HCT116 (cell line): ENCODE data around the gene OSBPL1A. TPM values are rescaled to one million over a fixed set of nuclear protein-coding genes. Genes with fewer than 3 reads are reported as not detected.

Experiments used
- ATAC-seq: fragments of 200-7000 bp; cut with Tn5 transposase; 2 replicates; pipeline ENCODE4 v1.9.1; 2020; ENCODE audit warnings: mild to moderate bottlenecking, moderate library complexity
- BruUV-seq: library from RNA; stranded (reverse); fragments of 400-500 nt; replicated peaks from 2 replicates; lab custom pipeline; 2021; lab: Mats Ljungman, UMichigan
- CTCF ChIA-PET: fragments of 300-600 bp; sonication (Branson Sonifier 250); formaldehyde crosslinking; loops from one replicate; lab custom pipeline; 2021; ENCODE audit warnings: antibody characterized with exemption; lab: Charles Lee
- POLR2A ChIA-PET: fragments of 300-600, 350-600 bp; sonication (Branson Sonifier 250); formaldehyde crosslinking; loops from one replicate; lab custom pipeline; 2021; ENCODE audit warnings: antibody characterized with exemption; lab: Charles Lee
- RAD21 ChIA-PET, 2 experiments: fragments of 300-600 bp; sonication (Branson Sonifier 250); formaldehyde crosslinking; loops; one replicate each; lab custom pipeline; 2023; ENCODE audit warnings: low total read pairs in 2 of 2; ENCODE audit not compliant: uncharacterized antibody in 2 of 2, unreplicated experiment in 2 of 2, low non-redundant PET in 1 of 2; lab: Charles Lee
- DNase-seq: peaks from one replicate; pipeline ENCODE4 v3.0.0-alpha.2; 2010; ENCODE audit warnings: low read depth, low spot score
- H2AFZ ChIP-seq: fragments of 200-600 bp; shearing (Covaris generic), sonication (generic); 2 replicates; pipeline ENCODE4 v1.6.1; 2017; ENCODE audit warnings: low read depth, mixed run types, mixed read lengths, antibody characterized with exemption, low read length; ENCODE audit not compliant: poor library complexity, severe bottlenecking
- H3K27ac ChIP-seq: 2 replicates; pipeline ENCODE4 v1.5.1; 2012; ENCODE audit warnings: low read depth, low read length
- H3K27me3 ChIP-seq: fragments of 200-600 bp; sonication (generic); 2 replicates; pipeline ENCODE4 v1.6.1; 2016; ENCODE audit warnings: mixed run types, low read length, mixed read lengths; ENCODE audit not compliant: insufficient read depth
- H3K36me3 ChIP-seq, 2 experiments: fragments of 200-500 bp in 1 of 2; fragments of 200-600 bp in 1 of 2; sonication (Bioruptor generic) in 1 of 2; sonication (generic) in 1 of 2; 2 replicates each; pipeline versions ENCODE4 v1.5.1 to v1.6.1; 2014 to 2016; ENCODE audit warnings: low read length in 2 of 2, inconsistent platforms in 1 of 2, mixed read lengths in 1 of 2, mixed run types in 1 of 2; ENCODE audit not compliant: insufficient read depth in 2 of 2, control insufficient read depth in 1 of 2
- H3K4me1 ChIP-seq, 2 experiments: fragments of 200-600 bp in 1 of 2; sonication (generic) in 1 of 2; 2 replicates each; pipeline versions ENCODE4 v1.5.1 to v1.6.1; 2012 to 2017; ENCODE audit warnings: low read length in 2 of 2, inconsistent platforms in 1 of 2, mild to moderate bottlenecking in 1 of 2, mixed read lengths in 1 of 2, mixed run types in 1 of 2, moderate library complexity in 1 of 2; ENCODE audit not compliant: insufficient read depth in 2 of 2, control insufficient read depth in 1 of 2
- H3K4me2 ChIP-seq: fragments of 200-600 bp; sonication (generic); 2 replicates; pipeline ENCODE4 v1.6.1; 2017; ENCODE audit warnings: mixed run types, low read length, mixed read lengths
- H3K4me3 ChIP-seq, 2 experiments: fragments of 200-600 bp in 1 of 2; sonication (generic) in 1 of 2; replicated peaks in 1 of 2; 2 replicates each; pipeline ENCODE4 v1.5.1; 2011 to 2016; ENCODE audit warnings: low read length in 2 of 2, control low read depth in 1 of 2, low read depth in 1 of 2, mild to moderate bottlenecking in 1 of 2, mixed read lengths in 1 of 2, mixed run types in 1 of 2
- H3K79me2 ChIP-seq: fragments of 200-600 bp; sonication (generic); 2 replicates; pipeline ENCODE4 v1.6.1; 2017; ENCODE audit warnings: mild to moderate bottlenecking, mixed run types, low read length, moderate library complexity, mixed read lengths; ENCODE audit not compliant: insufficient read depth
- H3K9ac ChIP-seq: fragments of 200-600 bp; sonication (generic); 2 replicates; pipeline ENCODE4 v1.6.1; 2016; ENCODE audit warnings: low read length, mixed read lengths
- H3K9me2 ChIP-seq: fragments of 200-600 bp; sonication (generic), shearing (Covaris generic); 2 replicates; pipeline ENCODE4 v1.6.1; 2017; ENCODE audit warnings: mixed run types, mild to moderate bottlenecking, moderate library complexity; ENCODE audit not compliant: insufficient read depth
- H3K9me3 ChIP-seq, 2 experiments: fragments of 200-500 bp in 1 of 2; fragments of 200-600 bp in 1 of 2; sonication (Bioruptor generic) in 1 of 2; sonication (generic) in 1 of 2; 2 replicates each; pipeline ENCODE4 v1.6.1; 2014 to 2017; ENCODE audit warnings: low read length in 2 of 2, mixed read lengths in 2 of 2, inconsistent platforms in 1 of 2, low read depth in 1 of 2, mild to moderate bottlenecking in 1 of 2, mixed run types in 1 of 2, moderate library complexity in 1 of 2; ENCODE audit not compliant: control insufficient read depth in 1 of 2, insufficient read depth in 1 of 2
- H4K20me1 ChIP-seq: fragments of 200-600 bp; sonication (generic), shearing (Covaris generic); 2 replicates; pipeline ENCODE4 v1.6.1; 2017; ENCODE audit warnings: mixed run types, mild to moderate bottlenecking, moderate library complexity; ENCODE audit not compliant: insufficient read depth
- CBX3 ChIP-seq: IDR thresholded peaks from 2 replicates; pipeline ENCODE4 v1.6.1; 2012; ENCODE audit warnings: low read depth
- CEBPB ChIP-seq: IDR thresholded peaks from 2 replicates; pipeline ENCODE4 v1.6.1; 2012; ENCODE audit warnings: low read depth
- CTCF ChIP-seq, 3 experiments: fragments of 200-600 bp in 1 of 3; sonication (generic) in 1 of 3; IDR thresholded peaks in 2 of 3; conservative IDR thresholded peaks in 1 of 3; 2 replicates each; pipeline ENCODE4 v1.5.1; 2012 to 2017; ENCODE audit warnings: low read depth in 2 of 3, low read length in 2 of 3, antibody characterized with exemption in 1 of 3, borderline replicate concordance in 1 of 3, control low read depth in 1 of 3, mild to moderate bottlenecking in 1 of 3, mixed read lengths in 1 of 3, mixed run types in 1 of 3, moderate library complexity in 1 of 3; ENCODE audit not compliant: insufficient read depth in 1 of 3
- ELF1 ChIP-seq: IDR thresholded peaks from 2 replicates; pipeline ENCODE4 v1.6.1; 2012; ENCODE audit warnings: low read depth, borderline replicate concordance
- EZH2 ChIP-seq: fragments of 200-600 bp; sonication (generic); IDR thresholded peaks from 2 replicates; pipeline ENCODE4 v1.6.1; 2017; ENCODE audit warnings: antibody characterized with exemption, mixed run types
- FOSL1 ChIP-seq: IDR thresholded peaks from 2 replicates; pipeline ENCODE4 v1.6.1; 2012; ENCODE audit warnings: low read depth
- POLR2AphosphoS5 ChIP-seq: IDR thresholded peaks from 2 replicates; pipeline ENCODE4 v1.6.1; 2011; ENCODE audit warnings: mild to moderate bottlenecking, low read depth, low read length, moderate library complexity
- RAD21 ChIP-seq: IDR thresholded peaks from 2 replicates; pipeline ENCODE4 v1.6.1; 2012; ENCODE audit warnings: low read depth, mild to moderate bottlenecking
- REST ChIP-seq: IDR thresholded peaks from 2 replicates; pipeline ENCODE4 v1.6.1; 2012; ENCODE audit warnings: low read depth
- SRF ChIP-seq: IDR thresholded peaks from 2 replicates; pipeline ENCODE4 v1.6.1; 2012; ENCODE audit warnings: low read depth
- TCF7L2 ChIP-seq: IDR thresholded peaks from 2 replicates; pipeline ENCODE4 v1.7.0; 2011; ENCODE audit warnings: borderline replicate concordance, inconsistent platforms; ENCODE audit not compliant: insufficient read depth, insufficient read length; ENCODE audit errors: extremely low read depth
- ZBTB33 ChIP-seq: IDR thresholded peaks from 2 replicates; pipeline ENCODE4 v1.6.1; 2011; ENCODE audit warnings: mild to moderate bottlenecking, low read length, moderate library complexity; ENCODE audit not compliant: insufficient replicate concordance; ENCODE audit errors: extremely low read depth
- ZFX ChIP-seq: fragments of 450-650 bp; IDR thresholded peaks from 2 replicates; pipeline ENCODE4 v1.6.1; 2017
- intact Hi-C: fragments of 100-400 bp; cut with micrococcal nuclease; formaldehyde crosslinking; loops from 2 replicates; pipeline ENCODE4 v1.10.0; 2022
- total RNA-seq: library from RNA; stranded (reverse); gene quantifications from one replicate; pipeline ENCODE4 v1.2.1, GENCODE V29; 2021; ENCODE audit not compliant: unreplicated experiment
- TF ChIP-seq, protein P1 (sequence below): IDR thresholded peaks from 2 replicates; pipeline ENCODE4 v1.6.1; 2012

Gene OSBPL1A
- total RNA-seq, 1 experiment from 2014 or later, result 18.9 TPM

DNA sequence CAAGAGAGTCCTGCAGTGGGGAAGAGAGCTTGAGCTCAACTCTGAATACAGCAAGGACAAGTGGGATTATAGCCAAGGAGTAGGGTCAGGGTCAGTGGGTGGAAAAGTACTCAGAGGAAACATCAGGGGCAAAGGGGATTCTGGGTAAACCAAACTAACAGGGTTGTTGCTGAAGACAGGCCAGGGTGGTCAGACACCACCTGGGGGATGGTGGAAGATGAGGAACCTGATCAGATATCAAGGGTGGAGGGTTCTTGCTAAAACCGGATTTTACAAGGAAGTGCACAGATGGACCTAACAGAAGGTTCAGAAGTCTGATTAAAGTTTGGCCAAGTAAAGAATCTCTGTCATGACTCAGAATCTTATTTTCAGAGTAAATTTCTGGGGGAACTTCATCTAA lies 16.5 kb downstream of the OSBPL1A start:
- no peaks in the 10 kb centered on the region for H3K9me2 ChIP-seq

More for the DNA sequence above, 16.5 kb downstream of the OSBPL1A start:
- ChIA-PET RAD21 (interaction anchor here in 1 of 2 experiments (0.7 kb wide), 1 partner anchor 13 kb away, joined by 3 read pairs; no protein-coding TSS in a partner anchor), POLR2A (no interaction called here)
- Histone ChIP-seq H3K27ac (no peak overlapping the region; the same call in 1 of the 2 replicates), H3K4me2 (0 out of 2 replicates have a peak overlapping the region, but pooled peaks have one; percentile 7), H3K36me3 (no peaks in the 10 kb centered on the region), H2AFZ (no peak overlapping the region), H3K79me2 (no peaks in the 10 kb centered on the region), H3K27me3 (no peaks in the 10 kb centered on the region), H3K4me1 (peaks cover 7 to 11% of the 10 kb centered on the region in 2 experiments), H3K9ac (no peak overlapping the region), H3K9me3 (no peaks in the 10 kb centered on the region), H3K4me3 (no peak overlapping the region), H4K20me1 (no peaks in the 10 kb centered on the region)
- ATAC-seq (peak; percentile 34), DNase-seq (no peak)
- TF ChIP-seq CTCF (IDR thresholded peaks at IDR 0.05 in 2 of 3, conservative IDR thresholded peaks at IDR 0.05 in 1 of 3; ENCODE audit: borderline replicate concordance in 1 of 3, insufficient read depth in 1 of 3, low read depth in 2 of 3, low read length in 2 of 3) (no peak), ELF1 (no peak), FOSL1 (no peak), ZBTB33 (no peak), CEBPB (no peak), CBX3 (no peak), SRF (no peak), REST (no peak), RAD21 (no peak), EZH2 (no peak), POLR2AphosphoS5 (no peak), ZFX (no peak), TCF7L2 (no peak)
- TF ChIP-seq, protein P1, sequence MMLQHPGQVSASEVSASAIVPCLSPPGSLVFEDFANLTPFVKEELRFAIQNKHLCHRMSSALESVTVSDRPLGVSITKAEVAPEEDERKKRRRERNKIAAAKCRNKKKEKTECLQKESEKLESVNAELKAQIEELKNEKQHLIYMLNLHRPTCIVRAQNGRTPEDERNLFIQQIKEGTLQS, result no peak
- TF ChIP-seq, all 23 proteins: peak for 0
- no TSS peak for BruUV-seq
- CTCF ChIA-PET, result no interaction called here
- intact Hi-C loops, result no loop called here
